Measurements from ENCODE around the gene EEF1G.
A peak's percentile ranks its signal among the peaks of the same experiment; 100 is the strongest.

The EEF1G gene

GRCh38 chr11:62542750-62543567 lies 30.7 kb downstream of the EEF1G start:
- Histone ChIP-seq H3K9ac (ENCODE audit: low read length) (peak overlapping the region; percentile 100), H3K4me1 (ENCODE audit: control insufficient read depth, insufficient read depth, low read length) (peaks cover 51% of the 10 kb centered on the region), H3K36me3 (ENCODE audit: control insufficient read depth, insufficient read depth, low read length, severe bottlenecking) (peaks cover 3% of the 10 kb centered on the region), H3K4me3 (ENCODE audit: low read length) (peak overlapping the region; percentile 94), H3K9me3 (ENCODE audit: control insufficient read depth, low read length) (no peaks in the 10 kb centered on the region), H3K27me3 (replicated peaks; ENCODE audit: control insufficient read depth, insufficient read depth, low read length) (no peaks in the 10 kb centered on the region)
- DNase-seq (ENCODE audit: low read depth) = peak; percentile 93

GRCh38 chr11:62542111-62542745 lies 31.5 kb downstream of the EEF1G start:
- H3K36me3 ChIP-seq (ENCODE audit: control insufficient read depth, insufficient read depth, low read length, severe bottlenecking) = peaks cover 3% of the 10 kb centered on the region
- H3K9ac ChIP-seq (ENCODE audit: low read length) = peak overlapping the region; percentile 100
- H3K4me1 ChIP-seq (ENCODE audit: control insufficient read depth, insufficient read depth, low read length) = peaks cover 52% of the 10 kb centered on the region
- no peaks in the 10 kb centered on the region for H3K9me3 ChIP-seq (ENCODE audit: control insufficient read depth, low read length)
- no peak for DNase-seq (ENCODE audit: low read depth)
- no peaks in the 10 kb centered on the region for H3K27me3 ChIP-seq (replicated peaks; ENCODE audit: control insufficient read depth, insufficient read depth, low read length)
- peak overlapping the region; percentile 94 for H3K4me3 ChIP-seq (ENCODE audit: low read length)

GRCh38 chr11:62540804-62541701 lies 32.6 kb downstream of the EEF1G start:
- peak overlapping the region; percentile 94 for H3K4me3 ChIP-seq (ENCODE audit: low read length)
- no peak for DNase-seq (ENCODE audit: low read depth)
- H3K4me1 ChIP-seq (ENCODE audit: control insufficient read depth, insufficient read depth, low read length) = peaks cover 62% of the 10 kb centered on the region
- no peaks in the 10 kb centered on the region for H3K27me3 ChIP-seq (replicated peaks; ENCODE audit: control insufficient read depth, insufficient read depth, low read length)
- H3K9ac ChIP-seq (ENCODE audit: low read length) = peak overlapping the region; percentile 100
- peaks cover 5% of the 10 kb centered on the region for H3K36me3 ChIP-seq (ENCODE audit: control insufficient read depth, insufficient read depth, low read length, severe bottlenecking)
- no peaks in the 10 kb centered on the region for H3K9me3 ChIP-seq (ENCODE audit: control insufficient read depth, low read length)

GRCh38 chr11:62539238-62539925 lies 34.3 kb downstream of the EEF1G start:
- Histone ChIP-seq H3K4me1 (ENCODE audit: control insufficient read depth, insufficient read depth, low read length) (peaks cover 67% of the 10 kb centered on the region), H3K36me3 (ENCODE audit: control insufficient read depth, insufficient read depth, low read length, severe bottlenecking) (peaks cover 21% of the 10 kb centered on the region), H3K27me3 (replicated peaks; ENCODE audit: control insufficient read depth, insufficient read depth, low read length) (no peaks in the 10 kb centered on the region), H3K9ac (ENCODE audit: low read length) (peak overlapping the region; percentile 100), H3K9me3 (ENCODE audit: control insufficient read depth, low read length) (no peaks in the 10 kb centered on the region), H3K4me3 (ENCODE audit: low read length) (peak overlapping the region; percentile 94)
- peak; percentile 95 for DNase-seq (ENCODE audit: low read depth)

- Histone ChIP-seq H3K4me3 (ENCODE audit: low read length) (peak overlapping the region; percentile 69), H3K27me3 (replicated peaks; ENCODE audit: control insufficient read depth, insufficient read depth, low read length) (no peaks in the 10 kb centered on the region), H3K4me1 (ENCODE audit: control insufficient read depth, insufficient read depth, low read length) (peaks cover 67% of the 10 kb centered on the region), H3K36me3 (ENCODE audit: control insufficient read depth, insufficient read depth, low read length, severe bottlenecking) (peaks cover 28% of the 10 kb centered on the region), H3K9ac (ENCODE audit: low read length) (peak overlapping the region; percentile 60), H3K9me3 (ENCODE audit: control insufficient read depth, low read length) (no peaks in the 10 kb centered on the region)
- DNase-seq (ENCODE audit: low read depth) = no peak
Observed at GRCh38 chr11:62538470-62539237, 35.0 kb downstream of the EEF1G start.

- no peaks in the 10 kb centered on the region for H3K27me3 ChIP-seq (replicated peaks; ENCODE audit: control insufficient read depth, insufficient read depth, low read length)
- peak overlapping the region; percentile 66 for H3K9ac ChIP-seq (ENCODE audit: low read length)
- peaks cover 55% of the 10 kb centered on the region for H3K4me1 ChIP-seq (ENCODE audit: control insufficient read depth, insufficient read depth, low read length)
- H3K4me3 ChIP-seq (ENCODE audit: low read length) = no peak overlapping the region
- peaks cover 50% of the 10 kb centered on the region for H3K36me3 ChIP-seq (ENCODE audit: control insufficient read depth, insufficient read depth, low read length, severe bottlenecking)
- no peak for DNase-seq (ENCODE audit: low read depth)
- no peaks in the 10 kb centered on the region for H3K9me3 ChIP-seq (ENCODE audit: control insufficient read depth, low read length)
Observed at GRCh38 chr11:62536301-62536957, 37.3 kb downstream of the EEF1G start.

GRCh38 chr11:62535802-62536201 lies 37.9 kb downstream of the EEF1G start:
- peaks cover 56% of the 10 kb centered on the region for H3K36me3 ChIP-seq (ENCODE audit: control insufficient read depth, insufficient read depth, low read length, severe bottlenecking)
- DNase-seq (ENCODE audit: low read depth) = no peak
- H3K27me3 ChIP-seq (replicated peaks; ENCODE audit: control insufficient read depth, insufficient read depth, low read length) = no peaks in the 10 kb centered on the region
- peak overlapping the region; percentile 66 for H3K9ac ChIP-seq (ENCODE audit: low read length)
- H3K4me3 ChIP-seq (ENCODE audit: low read length) = no peak overlapping the region
- H3K4me1 ChIP-seq (ENCODE audit: control insufficient read depth, insufficient read depth, low read length) = peaks cover 49% of the 10 kb centered on the region
- no peaks in the 10 kb centered on the region for H3K9me3 ChIP-seq (ENCODE audit: control insufficient read depth, low read length)

- Histone ChIP-seq H3K36me3 (ENCODE audit: control insufficient read depth, insufficient read depth, low read length, severe bottlenecking) (peaks cover 65% of the 10 kb centered on the region), H3K4me1 (ENCODE audit: control insufficient read depth, insufficient read depth, low read length) (peaks cover 41% of the 10 kb centered on the region), H3K9ac (ENCODE audit: low read length) (peak overlapping the region; percentile 15), H3K4me3 (ENCODE audit: low read length) (no peak overlapping the region), H3K9me3 (ENCODE audit: control insufficient read depth, low read length) (no peaks in the 10 kb centered on the region), H3K27me3 (replicated peaks; ENCODE audit: control insufficient read depth, insufficient read depth, low read length) (no peaks in the 10 kb centered on the region)
- no peak for DNase-seq (ENCODE audit: low read depth)
Observed at GRCh38 chr11:62534779-62535545, 38.7 kb downstream of the EEF1G start.

- H3K4me3 ChIP-seq (ENCODE audit: low read length) = no peak overlapping the region
- H3K4me1 ChIP-seq (ENCODE audit: control insufficient read depth, insufficient read depth, low read length) = peaks cover 14% of the 10 kb centered on the region
- peaks cover 90% of the 10 kb centered on the region for H3K36me3 ChIP-seq (ENCODE audit: control insufficient read depth, insufficient read depth, low read length, severe bottlenecking)
- DNase-seq (ENCODE audit: low read depth) = no peak
- no peak overlapping the region for H3K9ac ChIP-seq (ENCODE audit: low read length)
- H3K9me3 ChIP-seq (ENCODE audit: control insufficient read depth, low read length) = no peaks in the 10 kb centered on the region
- no peaks in the 10 kb centered on the region for H3K27me3 ChIP-seq (replicated peaks; ENCODE audit: control insufficient read depth, insufficient read depth, low read length)
Observed at GRCh38 chr11:62532096-62532495, 41.6 kb downstream of the EEF1G start.

Measured in adipocyte (in vitro differentiated cells).